Lower leg skin (tissue), 3 donors: ENCODE measurements around the gene FARS2.

ENCODE experiments used
- POLR2A ChIP-seq, 2 donors: fragments of 450-650 bp; IDR thresholded peaks; one replicate each; pipeline ENCODE4 v1.6.1; 2016 to 2017; ENCODE audit warnings: antibody characterized with exemption in 2 of 2, mild to moderate bottlenecking in 1 of 2, moderate library complexity in 1 of 2
- TF ChIP-seq, protein P1 (sequence below), 3 donors: fragments of 450-650 bp; IDR thresholded peaks; one replicate each; pipeline ENCODE4 v1.5.1; 2016; ENCODE audit warnings: antibody characterized with exemption in 3 of 3, mild to moderate bottlenecking in 3 of 3, moderate library complexity in 2 of 3

DNA sequence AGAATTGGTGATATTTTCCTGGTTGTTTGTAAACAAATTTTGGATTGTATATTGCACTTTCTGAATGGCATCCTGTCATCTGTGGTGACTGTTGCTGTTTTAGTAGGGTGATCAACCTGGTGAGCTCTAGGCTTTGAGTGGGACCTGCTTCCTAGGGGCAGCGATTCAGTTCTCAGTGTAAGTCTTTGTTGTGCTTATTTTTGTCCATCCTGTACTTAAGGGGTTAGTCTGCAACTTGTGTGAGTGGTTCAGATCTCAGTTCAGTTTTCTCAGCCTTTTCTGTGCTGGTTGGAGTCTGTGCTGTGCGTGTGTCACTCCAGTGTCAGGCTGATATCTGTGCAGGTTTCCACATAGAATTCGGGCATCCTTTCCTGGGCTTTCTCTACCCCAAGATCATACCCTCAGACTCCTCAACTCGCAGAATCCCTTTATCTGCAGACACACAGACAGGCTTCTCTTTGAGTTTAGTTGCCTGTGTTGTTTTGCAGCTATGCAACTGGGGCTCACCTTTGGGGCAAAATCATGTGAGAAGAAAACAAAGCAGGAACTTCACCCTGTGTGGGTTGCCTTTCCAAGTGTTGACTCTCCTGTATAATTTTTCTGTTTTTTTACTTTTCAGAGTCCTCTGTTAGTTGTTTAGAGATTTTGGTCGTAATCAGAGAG is 177.7 kb downstream of the FARS2 start:
- TF ChIP-seq, protein P1, sequence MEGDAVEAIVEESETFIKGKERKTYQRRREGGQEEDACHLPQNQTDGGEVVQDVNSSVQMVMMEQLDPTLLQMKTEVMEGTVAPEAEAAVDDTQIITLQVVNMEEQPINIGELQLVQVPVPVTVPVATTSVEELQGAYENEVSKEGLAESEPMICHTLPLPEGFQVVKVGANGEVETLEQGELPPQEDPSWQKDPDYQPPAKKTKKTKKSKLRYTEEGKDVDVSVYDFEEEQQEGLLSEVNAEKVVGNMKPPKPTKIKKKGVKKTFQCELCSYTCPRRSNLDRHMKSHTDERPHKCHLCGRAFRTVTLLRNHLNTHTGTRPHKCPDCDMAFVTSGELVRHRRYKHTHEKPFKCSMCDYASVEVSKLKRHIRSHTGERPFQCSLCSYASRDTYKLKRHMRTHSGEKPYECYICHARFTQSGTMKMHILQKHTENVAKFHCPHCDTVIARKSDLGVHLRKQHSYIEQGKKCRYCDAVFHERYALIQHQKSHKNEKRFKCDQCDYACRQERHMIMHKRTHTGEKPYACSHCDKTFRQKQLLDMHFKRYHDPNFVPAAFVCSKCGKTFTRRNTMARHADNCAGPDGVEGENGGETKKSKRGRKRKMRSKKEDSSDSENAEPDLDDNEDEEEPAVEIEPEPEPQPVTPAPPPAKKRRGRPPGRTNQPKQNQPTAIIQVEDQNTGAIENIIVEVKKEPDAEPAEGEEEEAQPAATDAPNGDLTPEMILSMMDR (IDR thresholded peaks at IDR 0.05): no peak
- no peak for TF ChIP-seq POLR2A (IDR thresholded peaks at IDR 0.05)
